Suprapubic skin (tissue), 3 donors: ENCODE measurements around the gene ARHGAP4.

Experiments
- CTCF ChIP-seq, 2 donors: fragments of 200-600 bp in 1 of 2; fragments of 450-650 bp in 1 of 2; sonication (generic) in 1 of 2; IDR thresholded peaks; one replicate each; pipeline ENCODE4 v1.5.1; 2016 to 2019; ENCODE audit warnings: antibody characterized with exemption in 2 of 2, mild to moderate bottlenecking in 1 of 2, moderate library complexity in 1 of 2
- EP300 ChIP-seq: sonication (generic); formaldehyde crosslinking; IDR thresholded peaks from one replicate; pipeline ENCODE4 v1.6.1; 2017; ENCODE audit warnings: antibody characterized with exemption

GRCh38 chrX:153927672-153927921, 1.5 kb upstream of the ARHGAP4 start:
- TF ChIP-seq CTCF (IDR thresholded peaks at IDR 0.05) (no peak), EP300 (no peak)
